Peyer's patch (tissue), 4 donors: ENCODE measurements around the gene FAM83F. TPM values are rescaled to one million over a fixed set of nuclear protein-coding genes. Genes with fewer than 3 reads are reported as not detected.
A peak's percentile ranks its signal among the peaks of the same experiment; 100 is the strongest.

Experiments used
- DNase-seq, 3 donors: peaks; one replicate each; pipeline ENCODE4 v3.0.0-alpha.2; 2017 to 2019
- H3K27ac ChIP-seq, 4 donors: fragments of 200-600 bp; sonication (generic); one replicate each; pipeline ENCODE4 v1.5.1; 2016 to 2019
- H3K27me3 ChIP-seq, 2 donors: fragments of 200-600 bp; sonication (generic); one replicate each; pipeline ENCODE4 v1.5.1; 2019
- H3K36me3 ChIP-seq, 3 donors: fragments of 200-600 bp; sonication (generic); one replicate each; pipeline ENCODE4 v1.5.1; 2016 to 2019
- H3K4me1 ChIP-seq, 4 donors: fragments of 200-600 bp; sonication (generic); one replicate each; pipeline ENCODE4 v1.5.1; 2016 to 2019
- H3K4me3 ChIP-seq, 4 donors: fragments of 200-600 bp; sonication (generic); 1 replicate in 3 of 4; 2 replicates in 1 of 4; pipeline ENCODE4 v1.5.1; 2016 to 2019; ENCODE audit warnings: mild to moderate bottlenecking in 1 of 4
- H3K9me3 ChIP-seq, 4 donors: fragments of 200-600 bp; sonication (generic); one replicate each; pipeline ENCODE4 v1.5.1; 2016 to 2019; ENCODE audit warnings: mild to moderate bottlenecking in 1 of 4
- CTCF ChIP-seq, 6 experiments: fragments of 450-650 bp in 4 of 6; fragments of 200-600 bp in 2 of 6; sonication (generic) in 1 of 6; IDR thresholded peaks; one replicate each; pipeline ENCODE4 v1.5.1; 2017 to 2019; ENCODE audit warnings: antibody characterized with exemption in 6 of 6, mild to moderate bottlenecking in 3 of 6, moderate library complexity in 1 of 6
- POLR2A ChIP-seq, 2 donors: fragments of 450-650 bp; IDR thresholded peaks; one replicate each; pipeline ENCODE4 v1.5.1; 2017; ENCODE audit warnings: antibody characterized with exemption in 2 of 2, mild to moderate bottlenecking in 2 of 2, moderate library complexity in 2 of 2
- total RNA-seq, 4 donors: library from RNA; depleted of rRNA; stranded (reverse); fragments of >200 nt; gene quantifications; one replicate each; pipeline ENCODE4 v1.1.0, GENCODE V29; 2016

The FAM83F gene
- total RNA-seq, 4 donors from 2014 or later: 9.9 to 66.0 (median 51.1) TPM

GRCh38 chr22:40025856-40026255 lies 31.1 kb downstream of the FAM83F start:
- TF ChIP-seq POLR2A (IDR thresholded peaks at IDR 0.05) (no peak), CTCF (IDR thresholded peaks at IDR 0.05) (no peak)
- H3K27me3 ChIP-seq: no peaks in the 10 kb centered on the region
- H3K27ac ChIP-seq: no peak overlapping the region
- DNase-seq: peak in 1 of 3 donors; percentile 32
- peaks cover 0 to 17% (median 0%) of the 10 kb centered on the region in 3 donors for H3K36me3 ChIP-seq
- no peak overlapping the region for H3K4me3 ChIP-seq
- H3K9me3 ChIP-seq: no peaks in the 10 kb centered on the region
- no peaks in the 10 kb centered on the region for H3K4me1 ChIP-seq

- TF ChIP-seq CTCF (IDR thresholded peaks at IDR 0.05) (no peak), POLR2A (IDR thresholded peaks at IDR 0.05) (no peak)
- Histone ChIP-seq H3K4me3 (no peak overlapping the region), H3K36me3 (peaks cover 0 to 9% (median 0%) of the 10 kb centered on the region in 3 donors), H3K4me1 (no peaks in the 10 kb centered on the region), H3K9me3 (no peaks in the 10 kb centered on the region), H3K27me3 (no peaks in the 10 kb centered on the region), H3K27ac (no peak overlapping the region)
- peak in 1 of 3 donors; percentile 30 for DNase-seq
These were observed 31.9 kb downstream of the FAM83F start for GRCh38 chr22:40026641-40027040.

GRCh38 chr22:40027191-40028097 lies 32.7 kb downstream of the FAM83F start:
- no peak for TF ChIP-seq POLR2A (IDR thresholded peaks at IDR 0.05)
- no peak for TF ChIP-seq CTCF (IDR thresholded peaks at IDR 0.05)
- Histone ChIP-seq H3K4me3 (no peak overlapping the region), H3K27me3 (no peaks in the 10 kb centered on the region), H3K36me3 (peaks cover 0 to 6% (median 0%) of the 10 kb centered on the region in 3 donors), H3K9me3 (no peaks in the 10 kb centered on the region), H3K27ac (no peak overlapping the region), H3K4me1 (no peaks in the 10 kb centered on the region)
- peak in 1 of 3 donors; percentile 45 for DNase-seq

- no peak for TF ChIP-seq POLR2A (IDR thresholded peaks at IDR 0.05)
- TF ChIP-seq CTCF (IDR thresholded peaks at IDR 0.05): no peak
- H3K27ac ChIP-seq: no peak overlapping the region
These were observed 33.3 kb downstream of the FAM83F start for GRCh38 chr22:40028098-40028425.

GRCh38 chr22:40029189-40029890 lies 34.6 kb downstream of the FAM83F start:
- no peaks in the 10 kb centered on the region for H3K4me1 ChIP-seq
- no peaks in the 10 kb centered on the region for H3K27me3 ChIP-seq
- H3K4me3 ChIP-seq: no peak overlapping the region
- peak in 2 of 3 donors; percentile 29 to 41 for DNase-seq
- TF ChIP-seq CTCF (IDR thresholded peaks at IDR 0.05) (no peak), POLR2A (IDR thresholded peaks at IDR 0.05) (no peak)
- H3K9me3 ChIP-seq: no peaks in the 10 kb centered on the region
- H3K27ac ChIP-seq: no peak overlapping the region
- peaks cover 0 to 6% (median 0%) of the 10 kb centered on the region in 3 donors for H3K36me3 ChIP-seq

More at GRCh38 chr22:40028098-40028425, 33.3 kb downstream of the FAM83F start:
- no peaks in the 10 kb centered on the region for H3K27me3 ChIP-seq
- no peaks in the 10 kb centered on the region for H3K4me1 ChIP-seq
- H3K9me3 ChIP-seq: no peaks in the 10 kb centered on the region
- peak in 1 of 3 donors; percentile 41 for DNase-seq
- no peak overlapping the region for H3K4me3 ChIP-seq
- peaks cover 0 to 6% (median 0%) of the 10 kb centered on the region in 3 donors for H3K36me3 ChIP-seq
